Smooth muscle cell (in vitro differentiated cells): Measurements from ENCODE around the gene CGAS. TPM values are rescaled to one million over a fixed set of nuclear protein-coding genes. Genes with fewer than 3 reads are reported as not detected.
"Not testable (repeated sequence)": the region's sequence is repeated elsewhere in the genome, so short reads cannot be mapped to it uniquely, and the experiment has no call there.

Source experiments
- DNase-seq: peaks from one replicate; lab custom pipeline; 2025; ENCODE audit not compliant: unreplicated experiment; lab: John Stamatoyannopoulos, UW
- H2AFZ ChIP-seq: fragments of 200-600 bp; sonication (generic); 2 replicates; pipeline ENCODE4 v1.6.0; 2016; ENCODE audit warnings: antibody characterized with exemption, low read depth, mild to moderate bottlenecking
- H3F3A ChIP-seq: fragments of 200-600 bp; sonication (generic); 2 replicates; pipeline ENCODE4 v1.6.0; 2017; ENCODE audit warnings: antibody characterized with exemption, low read depth
- H3K27ac ChIP-seq: fragments of 200-600 bp; sonication (generic); 2 replicates; pipeline ENCODE4 v1.5.1; 2016; ENCODE audit warnings: low read depth, mild to moderate bottlenecking
- H3K27me3 ChIP-seq: fragments of 200-600 bp; sonication (generic); 2 replicates; pipeline ENCODE4 v1.6.1; 2016; ENCODE audit warnings: low read depth, mild to moderate bottlenecking
- H3K36me3 ChIP-seq: fragments of 200-600 bp; sonication (generic); 2 replicates; pipeline ENCODE4 v1.5.1; 2016; ENCODE audit warnings: low read depth
- H3K4me1 ChIP-seq: fragments of 200-600 bp; sonication (generic); 2 replicates; pipeline ENCODE4 v1.5.1; 2016; ENCODE audit warnings: low read depth
- H3K4me2 ChIP-seq: fragments of 200-600 bp; sonication (generic); 2 replicates; pipeline ENCODE4 v1.6.0; 2016; ENCODE audit warnings: mild to moderate bottlenecking
- H3K4me3 ChIP-seq: fragments of 200-600 bp; sonication (generic); 2 replicates; pipeline ENCODE4 v1.5.1; 2016; ENCODE audit warnings: mild to moderate bottlenecking
- H3K79me2 ChIP-seq: fragments of 200-600 bp; sonication (generic); 2 replicates; pipeline ENCODE4 v1.6.0; 2016; ENCODE audit warnings: low read depth, mild to moderate bottlenecking
- H3K9ac ChIP-seq: fragments of 200-600 bp; sonication (generic); 2 replicates; pipeline ENCODE4 v1.6.0; 2016; ENCODE audit warnings: low read depth
- H3K9me3 ChIP-seq: fragments of 200-600 bp; sonication (generic); replicated peaks from 2 replicates; pipeline ENCODE4 v1.5.1; 2016; ENCODE audit warnings: low read depth
- H4K20me1 ChIP-seq: fragments of 200-600 bp; sonication (generic); 2 replicates; pipeline ENCODE4 v1.6.0; 2016; ENCODE audit warnings: low read depth
- CTCF ChIP-seq: fragments of 200-600 bp; sonication (generic); IDR thresholded peaks from 2 replicates; pipeline ENCODE4 v1.5.1; 2017; ENCODE audit warnings: borderline replicate concordance, mild to moderate bottlenecking, antibody characterized with exemption; ENCODE audit not compliant: insufficient read depth, poor library complexity, severe bottlenecking
- WGBS: methylation state at CpG from one replicate; pipeline ENCODE4 v1.1.7; 2016; ENCODE audit warnings: low lambda C conversion rate; 5-methylcytosine and 5-hydroxymethylcytosine counted together
- polyA plus RNA-seq: library from polyadenylated mRNA; unstranded; fragments of >200 nt; fragmentation: Nextera tagmentation; extraction: Ambion mirVana; gene quantifications from 2 replicates; pipeline ENCODE4 v1.2.1, GENCODE V29; 2016
- total RNA-seq: library from RNA; depleted of rRNA; stranded (reverse); fragments of >200 nt; gene quantifications from 2 replicates; pipeline ENCODE4 v1.2.3, GENCODE V29; 2014

Gene CGAS
- total and polyA plus RNA-seq, 2 experiments from 2014 or later = 1.6 to 2.6 TPM

GRCh38 chr6:73388800-73389512 lies 63.1 kb downstream of the CGAS start:
- no peaks in the 10 kb centered on the region for H3K79me2 ChIP-seq
- no peaks in the 10 kb centered on the region for H3K27me3 ChIP-seq
- DNase-seq = peak; percentile 9
- peak; percentile 48 for TF ChIP-seq CTCF
- H3K9me3 ChIP-seq = no peaks in the 10 kb centered on the region
- no peak overlapping the region for H3K27ac ChIP-seq
- peak overlapping the region; percentile 56 for H3K4me3 ChIP-seq
- H3K4me2 ChIP-seq = peak overlapping the region; percentile 84
- no peaks in the 10 kb centered on the region for H3K36me3 ChIP-seq
- H4K20me1 ChIP-seq = no peaks in the 10 kb centered on the region
- peak overlapping the region; percentile 45 for H3K9ac ChIP-seq
- peak overlapping the region; percentile 90 for H2AFZ ChIP-seq
- H3F3A ChIP-seq = no peaks in the 10 kb centered on the region
- H3K4me1 ChIP-seq = peaks cover 3% of the 10 kb centered on the region
- WGBS = 2% methylated on average over 38 of the region's 38 CpGs

DNA sequence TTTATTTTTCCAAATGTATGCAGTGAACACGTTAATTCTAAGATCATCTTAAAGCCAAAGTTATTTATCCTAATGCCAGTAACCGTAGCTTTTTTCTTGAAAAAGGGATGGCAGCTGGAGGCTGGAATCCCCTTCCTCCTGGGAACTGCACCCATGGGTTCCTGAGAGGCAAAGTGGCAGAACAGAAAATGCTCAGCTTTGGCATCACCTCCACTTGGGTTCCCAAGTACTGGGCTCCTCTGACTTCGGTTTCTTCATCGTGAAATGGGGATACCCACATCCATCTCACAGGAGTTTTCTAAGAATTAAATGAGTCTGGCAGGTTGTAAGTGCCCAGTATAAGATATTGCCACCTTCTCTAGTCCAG lies 63.7 kb downstream of the CGAS start:
- peak overlapping the region; percentile 45 for H3K9ac ChIP-seq

GRCh38 chr6:73382462-73383113 lies 69.5 kb downstream of the CGAS start:
- Histone ChIP-seq H3K9ac (no peak overlapping the region), H3K4me1 (no peaks in the 10 kb centered on the region), H2AFZ (no peak overlapping the region), H3K27ac (no peak overlapping the region), H3K79me2 (no peaks in the 10 kb centered on the region), H4K20me1 (no peaks in the 10 kb centered on the region), H3K4me3 (no peak overlapping the region), H3K27me3 (no peaks in the 10 kb centered on the region), H3K36me3 (no peaks in the 10 kb centered on the region), H3K9me3 (no peaks in the 10 kb centered on the region), H3K4me2 (no peak overlapping the region), H3F3A (no peaks in the 10 kb centered on the region)
- TF ChIP-seq CTCF = no peak
- WGBS = 92% methylated on average over 6 of the region's 6 CpGs
- no peak for DNase-seq

More for the DNA sequence above, 63.7 kb downstream of the CGAS start:
- Histone ChIP-seq H3K27ac (no peak overlapping the region), H4K20me1 (no peaks in the 10 kb centered on the region), H3K36me3 (no peaks in the 10 kb centered on the region), H2AFZ (peak overlapping the region; percentile 90), H3K27me3 (no peaks in the 10 kb centered on the region), H3F3A (no peaks in the 10 kb centered on the region), H3K4me1 (peaks cover 3% of the 10 kb centered on the region), H3K4me3 (peak overlapping the region; percentile 56), H3K4me2 (peak overlapping the region; percentile 84), H3K79me2 (no peaks in the 10 kb centered on the region), H3K9me3 (no peaks in the 10 kb centered on the region)
- no peak for DNase-seq
- no peak for TF ChIP-seq CTCF
- 45% methylated on average over 4 of the region's 4 CpGs for WGBS

DNA sequence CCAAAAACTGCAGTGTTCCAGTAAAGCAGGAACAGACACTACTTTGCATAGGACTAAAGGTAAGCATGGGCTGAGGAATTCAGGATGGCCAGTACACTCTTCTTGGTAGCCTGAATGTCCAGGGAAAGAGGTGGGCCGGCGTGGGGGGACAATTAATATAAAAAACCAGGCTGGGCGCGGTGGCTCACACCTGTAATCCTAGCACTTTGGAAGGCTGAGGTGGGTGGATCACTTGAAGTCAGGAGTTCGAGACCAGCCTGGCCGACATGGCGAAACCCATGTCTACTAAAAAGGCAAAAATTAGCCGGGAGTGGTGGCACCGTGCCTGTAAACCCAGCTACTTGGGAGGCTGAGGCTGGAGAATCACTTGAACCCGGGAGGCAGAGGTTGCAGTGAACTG lies 70.6 kb downstream of the CGAS start:
- DNase-seq, H3K27ac ChIP-seq, H3K4me2 ChIP-seq, H3K36me3 ChIP-seq, H3K4me3 ChIP-seq, H4K20me1 ChIP-seq, H3F3A ChIP-seq, H3K79me2 ChIP-seq, H3K9me3 ChIP-seq, H3K27me3 ChIP-seq, H3K9ac ChIP-seq, H2AFZ ChIP-seq, H3K4me1 ChIP-seq: not testable (repeated sequence)
- WGBS = 96% methylated on average over 10 of the region's 10 CpGs
